ENCODE measurements around the gene SNRPA1.

SNRPA1 gene

DNA sequence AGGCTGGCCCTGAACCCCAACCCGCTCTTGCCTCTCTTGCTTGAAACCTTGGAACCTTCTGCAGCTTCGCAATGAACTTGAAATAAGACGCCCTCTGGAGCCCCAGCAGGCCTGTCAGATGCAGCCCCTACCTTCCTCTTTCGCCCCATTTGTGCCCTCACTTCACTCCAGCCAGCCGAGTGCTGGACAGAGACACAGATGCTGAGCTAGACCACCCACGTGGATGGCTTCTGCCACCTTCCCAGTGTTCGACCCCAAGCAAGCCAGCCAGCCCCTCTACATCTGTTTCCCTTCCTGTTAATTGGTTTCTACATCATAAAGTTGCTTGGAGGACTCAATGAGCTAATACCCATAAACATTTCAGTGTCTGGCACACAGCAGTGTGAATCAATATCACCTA, 23.8 kb upstream of the SNRPA1 start:
- no peak for DNase-seq (ENCODE audit: low read depth)

DNA sequence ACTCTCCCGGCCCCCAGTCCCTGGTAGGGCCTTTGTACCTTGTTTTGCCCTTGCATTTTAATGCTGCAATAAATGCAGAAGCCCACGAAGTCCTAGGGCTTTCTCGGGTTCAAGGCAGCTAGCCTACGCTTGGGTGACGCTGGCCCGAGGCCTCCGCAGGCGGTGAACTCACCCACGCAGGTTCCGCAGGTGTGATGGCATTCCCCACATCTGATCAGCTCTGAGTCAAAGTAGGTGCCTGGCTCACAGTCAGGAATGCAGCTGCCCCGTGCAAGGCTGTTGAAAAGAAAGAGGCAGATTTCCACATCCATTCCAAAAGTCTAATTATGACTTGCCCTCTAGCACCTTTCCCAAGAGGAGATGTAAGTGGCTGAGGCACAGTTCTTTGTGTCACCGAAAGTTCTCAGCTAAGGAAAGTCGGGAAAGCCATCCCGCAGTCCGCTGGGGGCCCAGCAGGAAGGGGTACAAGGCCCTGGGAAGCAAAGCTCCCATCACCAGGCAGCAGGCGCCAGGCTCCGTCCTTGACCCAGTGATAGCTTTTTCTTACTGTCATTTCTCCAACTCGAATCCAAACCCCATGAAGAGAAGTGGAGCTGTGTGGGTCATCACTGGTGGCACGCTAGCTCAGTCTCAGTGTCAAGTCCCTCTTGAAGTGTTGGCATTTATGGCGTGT, 23.2 kb upstream of the SNRPA1 start:
- DNase-seq (ENCODE audit: low read depth), result no peak

DNA sequence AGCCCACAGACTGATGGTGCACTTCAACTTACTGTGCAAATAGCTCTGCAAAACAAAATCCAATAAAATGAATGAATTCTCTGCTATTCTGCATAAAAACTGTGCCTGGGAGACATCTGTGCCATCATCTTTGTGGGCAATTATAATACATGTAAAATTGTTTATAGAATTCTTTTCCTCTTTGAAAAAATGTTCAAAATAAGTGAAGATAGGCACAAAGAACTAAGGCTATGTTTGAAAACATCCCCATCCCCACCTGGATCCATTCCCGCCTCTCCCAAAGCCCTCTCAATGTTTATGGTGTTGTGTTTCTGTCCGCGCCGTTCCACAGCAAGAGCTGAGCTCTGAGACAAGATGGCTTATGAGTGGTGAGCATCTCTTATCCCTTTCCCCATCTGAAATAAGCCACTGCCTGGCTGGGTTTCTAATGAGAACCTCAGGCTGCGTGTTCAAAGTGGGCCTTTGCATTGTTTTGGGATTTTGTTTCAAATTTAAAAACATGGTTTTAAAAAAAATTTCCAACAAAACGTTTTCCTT, 22.4 kb upstream of the SNRPA1 start:
- no peak for DNase-seq (ENCODE audit: low read depth)

DNA sequence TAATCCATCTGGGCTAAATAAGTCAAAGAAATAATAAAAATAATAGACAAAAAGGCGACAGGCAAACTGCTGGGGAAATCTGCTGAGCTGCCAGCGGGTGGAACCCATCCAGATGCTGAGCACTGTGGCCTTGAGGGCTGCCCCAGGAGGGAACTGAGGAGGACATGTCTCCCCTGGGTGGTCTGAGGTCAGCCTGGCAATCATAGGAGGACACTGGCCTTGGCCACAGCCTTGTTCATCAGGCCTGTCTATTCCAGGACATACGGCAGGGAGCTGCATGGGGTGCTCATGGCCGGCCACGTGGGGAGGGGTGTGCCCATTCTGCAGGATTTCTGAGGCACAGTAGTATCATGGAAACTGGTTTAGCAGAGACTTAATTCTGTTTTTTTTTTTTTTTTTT, 21.5 kb upstream of the SNRPA1 start:
- DNase-seq (ENCODE audit: low read depth), result no peak

DNA sequence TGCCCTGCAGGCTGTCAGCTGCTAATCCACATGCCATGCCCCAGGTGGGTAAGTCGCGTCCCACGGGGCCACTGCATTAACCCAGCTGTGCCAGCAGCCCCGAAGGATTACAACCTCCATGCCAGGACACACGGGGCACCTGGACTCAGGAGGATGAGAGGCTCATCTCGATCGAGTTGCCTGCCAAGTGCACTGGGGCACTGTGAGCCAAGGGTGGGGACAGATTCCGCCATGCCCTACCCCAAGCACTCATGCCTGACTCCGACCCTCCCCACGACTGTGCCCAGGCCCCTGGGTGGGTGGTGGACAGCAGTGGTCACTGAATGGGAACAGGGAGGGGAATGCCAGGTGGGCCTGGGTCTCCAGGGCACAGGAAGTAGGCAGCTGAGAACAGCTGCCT, 20.7 kb upstream of the SNRPA1 start:
- DNase-seq (ENCODE audit: low read depth), result no peak

DNA sequence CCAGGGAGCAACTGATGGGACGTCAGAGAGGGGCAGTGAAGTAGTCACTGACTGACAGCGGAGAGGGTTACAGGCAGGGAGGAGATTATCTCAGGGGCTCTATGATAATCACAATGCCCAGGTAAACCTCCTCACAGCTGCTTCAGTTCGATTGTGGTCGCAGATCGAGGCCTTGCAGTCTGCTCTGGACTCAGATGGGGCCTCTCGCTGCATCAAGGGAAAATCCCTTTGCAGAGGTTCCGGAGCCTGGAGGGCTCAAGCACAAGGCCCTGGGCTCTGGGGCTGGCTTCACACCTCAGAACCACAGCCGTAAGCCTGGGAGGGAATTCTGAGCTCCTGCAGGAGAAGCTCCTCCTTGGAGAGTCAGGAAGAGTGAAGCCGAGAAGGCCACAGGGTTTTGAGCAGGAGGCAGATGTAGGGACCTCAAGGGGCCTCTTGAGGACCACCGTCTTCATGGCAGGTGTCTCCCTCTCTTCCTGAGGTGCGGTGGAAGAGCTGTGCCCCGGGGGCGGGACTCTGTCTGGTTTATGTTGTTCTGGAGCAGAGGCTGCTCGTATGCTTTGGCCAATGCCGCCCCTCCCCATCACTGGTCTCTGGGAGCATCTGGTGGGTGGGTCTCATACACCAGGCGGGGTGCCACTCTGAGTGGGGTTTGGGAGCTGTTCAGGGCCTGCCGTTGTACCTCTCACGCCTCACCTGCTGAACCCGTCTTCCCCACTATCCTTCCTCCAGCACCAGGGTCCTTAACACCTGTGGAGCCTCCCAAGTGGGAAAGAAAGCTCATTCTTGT, 19.5 kb upstream of the SNRPA1 start:
- no peak for DNase-seq (ENCODE audit: low read depth)

DNA sequence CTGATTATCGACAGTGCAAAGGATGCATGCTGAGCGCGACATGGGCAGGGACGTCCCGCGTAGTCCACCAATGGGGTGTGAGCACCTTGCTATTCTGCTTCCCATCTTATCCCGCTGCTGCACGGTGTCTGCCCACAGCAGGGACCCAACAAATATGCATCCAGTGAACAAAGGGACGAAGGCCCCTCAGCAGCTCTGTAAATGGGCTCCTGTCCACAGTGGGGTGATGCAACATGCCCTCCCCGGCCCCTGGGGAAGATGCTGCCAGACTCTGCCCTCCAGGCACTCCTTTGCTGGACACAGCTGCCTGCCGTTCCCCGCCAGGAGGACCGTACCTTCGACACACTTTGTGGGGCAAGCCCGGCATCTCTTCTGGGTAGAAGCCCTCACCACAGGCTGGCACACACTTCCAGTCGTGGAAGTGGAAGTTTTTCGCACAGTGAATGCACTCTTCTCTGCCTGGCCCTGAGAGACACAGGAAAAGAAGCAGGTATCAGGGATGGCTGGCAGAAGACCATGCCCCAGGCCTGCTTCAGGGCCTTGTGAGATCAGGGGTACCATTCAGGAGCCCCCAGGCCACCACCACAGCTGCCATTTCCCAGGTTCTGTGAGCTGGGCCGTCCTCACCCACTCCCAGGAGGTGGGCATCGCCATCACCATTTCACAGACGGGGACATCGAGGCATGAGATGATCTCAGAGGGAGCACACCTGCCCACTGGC, 18.2 kb upstream of the SNRPA1 start:
- DNase-seq (ENCODE audit: low read depth), result no peak

DNA sequence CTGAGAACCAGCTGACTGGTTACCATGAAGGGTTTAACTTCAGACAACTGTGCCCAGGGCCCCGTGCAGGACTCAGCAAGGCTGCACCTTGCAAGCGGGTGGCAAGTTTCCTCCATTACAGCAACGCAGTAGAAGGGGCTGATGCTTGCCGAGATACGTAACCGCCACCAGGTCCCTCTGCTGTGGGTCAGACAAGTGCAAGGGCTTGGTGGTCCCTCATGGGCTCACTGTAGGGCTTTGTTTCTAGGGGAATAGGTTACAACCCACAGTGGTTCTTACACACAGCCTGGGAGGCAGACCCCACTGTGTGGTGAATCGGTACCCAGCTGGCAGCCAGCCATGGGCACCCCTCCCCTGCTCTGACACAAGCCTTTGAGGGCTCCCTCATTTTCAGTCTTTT, 15.5 kb upstream of the SNRPA1 start:
- no peak for DNase-seq (ENCODE audit: low read depth)

DNA sequence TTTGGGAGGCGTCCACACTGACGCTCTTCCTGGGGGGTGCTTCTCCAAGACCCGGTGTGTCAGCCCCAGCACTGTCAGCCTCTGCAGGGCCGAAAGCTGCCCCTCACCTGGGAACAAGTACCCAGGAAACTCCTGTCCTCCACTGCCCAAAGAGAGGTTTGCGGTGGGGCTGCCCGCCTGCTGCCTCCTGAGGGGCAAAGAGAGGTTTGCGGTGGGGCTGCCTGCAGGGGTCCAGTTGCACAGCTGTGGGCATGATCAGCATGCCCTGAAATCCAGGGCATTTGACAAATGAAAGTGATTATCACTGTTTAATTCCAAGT, 15.1 kb upstream of the SNRPA1 start:
- no peak for DNase-seq (ENCODE audit: low read depth)

DNA sequence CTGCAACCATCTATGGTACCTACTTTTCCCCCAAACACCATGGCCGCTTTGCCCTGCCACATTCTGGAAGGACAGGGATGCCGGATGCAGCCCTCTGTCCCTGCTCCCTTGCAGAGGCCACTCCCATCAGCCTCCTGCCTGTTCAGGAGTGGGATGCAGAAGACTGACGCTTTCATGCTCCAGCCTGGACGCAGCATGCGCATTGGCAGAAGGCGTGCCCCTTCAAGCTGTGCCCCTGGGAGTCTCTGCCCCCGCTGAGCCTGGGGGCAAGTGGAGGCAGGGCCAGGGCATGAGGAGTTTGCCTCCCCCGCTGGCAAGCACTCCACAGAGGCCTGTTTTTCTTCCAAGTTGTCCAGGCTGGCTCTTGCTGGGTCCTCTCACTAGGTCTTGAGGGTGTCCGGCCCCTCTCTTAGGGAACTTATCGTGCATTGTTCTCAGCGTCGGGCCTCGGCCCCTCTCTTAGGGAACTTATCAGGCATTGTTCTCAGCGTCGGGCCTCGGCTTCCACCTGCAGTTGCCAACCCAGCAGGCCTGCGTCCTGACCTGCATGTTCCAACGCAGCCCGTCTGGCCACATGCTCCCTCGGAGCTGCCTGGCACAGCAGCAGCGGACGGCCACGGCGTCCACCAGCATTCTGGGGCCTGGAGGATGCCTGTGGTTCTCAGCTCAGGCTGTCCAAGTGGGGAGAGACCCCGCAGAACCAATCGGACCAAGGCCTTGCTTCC, 14.6 kb upstream of the SNRPA1 start:
- DNase-seq (ENCODE audit: low read depth), result no peak

DNA sequence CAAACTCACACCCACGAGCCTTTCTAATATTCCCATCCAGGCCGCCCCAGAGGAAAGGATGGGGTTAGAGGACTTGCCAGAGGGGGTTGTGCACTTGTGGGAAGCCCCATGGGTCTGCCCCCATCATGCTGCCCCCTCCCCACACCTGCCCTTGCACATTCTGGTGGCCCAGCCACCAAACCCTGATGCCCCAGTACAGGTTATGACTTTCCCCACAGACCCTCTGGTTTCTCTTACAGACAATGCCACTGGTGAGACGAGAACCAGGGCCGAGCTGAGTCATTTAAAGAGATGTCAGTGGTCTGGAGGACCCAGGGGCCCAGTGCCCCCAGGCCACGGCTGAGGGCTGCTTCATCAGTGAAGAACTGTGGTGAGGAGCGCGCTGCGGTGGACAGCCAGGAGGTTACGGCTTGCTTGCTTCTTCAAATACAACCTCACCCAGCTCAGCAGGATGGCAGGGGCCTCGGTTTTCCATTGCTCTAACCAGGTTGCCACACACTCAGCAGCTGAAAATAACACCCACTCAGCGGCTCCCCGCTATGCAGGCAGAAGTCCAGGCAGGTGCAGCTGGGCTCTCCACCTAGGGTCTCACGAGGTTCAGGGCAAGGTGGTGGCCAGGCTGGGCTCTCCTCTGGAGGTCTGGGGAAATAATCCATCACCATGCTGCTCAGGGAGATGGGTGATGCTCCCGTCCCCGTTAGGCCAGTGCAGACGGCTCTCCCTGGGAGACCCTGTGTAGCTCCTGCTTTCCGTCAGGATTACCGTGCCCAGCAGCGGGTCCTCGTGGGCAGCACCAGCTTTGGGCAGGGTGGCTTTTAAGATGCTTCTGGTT, 13.8 kb upstream of the SNRPA1 start:
- no peak for DNase-seq (ENCODE audit: low read depth)

DNA sequence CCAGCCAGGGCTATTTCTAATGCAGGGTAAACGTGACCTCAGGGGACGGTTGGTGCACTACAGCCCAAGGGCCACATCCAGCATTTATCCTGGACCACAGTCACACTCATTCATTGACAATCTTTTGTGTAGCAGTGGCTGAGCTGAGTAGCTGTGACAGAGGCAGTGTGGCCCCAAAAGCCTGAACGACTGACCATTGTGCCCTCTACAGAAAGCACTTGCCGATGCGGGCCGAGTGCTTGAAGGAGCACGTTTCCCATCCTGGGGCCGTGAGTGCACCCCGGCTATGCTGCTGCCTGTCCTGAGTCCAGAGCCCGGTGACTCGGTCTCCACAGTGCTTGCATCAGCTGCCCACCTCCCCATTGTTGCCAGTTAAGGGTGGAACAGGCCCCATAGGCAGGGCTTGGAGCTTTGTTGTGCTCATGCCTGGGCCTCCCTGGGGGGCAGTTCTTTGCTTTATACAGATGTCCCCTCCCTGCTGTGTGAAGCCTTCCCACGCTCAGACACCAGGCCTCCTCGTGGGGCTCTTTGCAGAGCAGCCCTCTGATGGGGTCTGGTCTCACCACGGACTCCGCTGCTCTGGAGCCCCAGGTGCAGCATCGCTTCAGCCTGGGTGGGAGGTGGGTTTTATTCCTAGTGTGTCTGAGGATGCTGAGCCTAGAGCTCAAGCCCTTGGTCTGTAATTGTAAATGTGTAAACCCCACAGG, 13.0 kb upstream of the SNRPA1 start:
- DNase-seq (ENCODE audit: low read depth), result no peak

DNA sequence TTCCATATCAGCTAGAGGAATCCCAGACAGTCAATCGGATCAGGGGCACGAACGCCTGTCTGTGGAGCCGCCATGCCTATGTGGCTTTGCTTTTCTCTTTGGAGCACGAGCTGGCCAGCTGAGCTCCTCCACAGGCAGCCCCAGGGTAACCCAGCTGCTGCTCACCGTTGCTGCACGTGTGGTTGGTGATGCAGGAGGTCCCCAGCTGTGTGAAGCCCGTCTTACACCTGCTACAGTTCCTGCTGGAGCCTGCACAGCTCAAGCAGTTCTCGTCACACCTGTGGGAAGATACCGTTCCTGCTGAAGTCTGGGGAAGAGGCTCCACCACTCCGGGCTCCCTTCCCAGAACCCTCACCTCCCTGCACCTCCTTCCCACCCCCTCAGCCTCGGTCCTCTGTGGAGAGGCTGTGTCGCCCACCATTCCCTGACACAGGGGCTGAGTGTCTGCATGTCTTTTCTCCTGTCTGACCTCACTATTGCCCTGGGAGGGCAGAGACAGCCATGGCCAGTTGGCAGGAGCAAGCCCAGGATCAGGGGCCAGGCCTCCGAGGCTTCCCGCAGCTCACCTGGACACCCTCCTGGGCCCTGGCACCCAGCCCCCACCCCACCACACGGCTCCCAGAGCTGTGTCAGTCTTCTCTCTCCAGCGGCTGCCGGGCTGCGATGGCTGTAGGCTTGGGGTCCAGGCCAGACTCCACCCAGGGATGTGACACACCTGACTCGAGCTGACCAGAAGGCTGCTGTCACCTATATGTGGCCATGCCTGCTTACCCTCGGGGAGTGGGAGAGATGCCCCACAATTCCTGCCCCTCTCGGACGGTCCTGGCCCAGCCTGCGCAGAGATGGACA, 12.2 kb upstream of the SNRPA1 start:
- DNase-seq (ENCODE audit: low read depth), result no peak

DNA sequence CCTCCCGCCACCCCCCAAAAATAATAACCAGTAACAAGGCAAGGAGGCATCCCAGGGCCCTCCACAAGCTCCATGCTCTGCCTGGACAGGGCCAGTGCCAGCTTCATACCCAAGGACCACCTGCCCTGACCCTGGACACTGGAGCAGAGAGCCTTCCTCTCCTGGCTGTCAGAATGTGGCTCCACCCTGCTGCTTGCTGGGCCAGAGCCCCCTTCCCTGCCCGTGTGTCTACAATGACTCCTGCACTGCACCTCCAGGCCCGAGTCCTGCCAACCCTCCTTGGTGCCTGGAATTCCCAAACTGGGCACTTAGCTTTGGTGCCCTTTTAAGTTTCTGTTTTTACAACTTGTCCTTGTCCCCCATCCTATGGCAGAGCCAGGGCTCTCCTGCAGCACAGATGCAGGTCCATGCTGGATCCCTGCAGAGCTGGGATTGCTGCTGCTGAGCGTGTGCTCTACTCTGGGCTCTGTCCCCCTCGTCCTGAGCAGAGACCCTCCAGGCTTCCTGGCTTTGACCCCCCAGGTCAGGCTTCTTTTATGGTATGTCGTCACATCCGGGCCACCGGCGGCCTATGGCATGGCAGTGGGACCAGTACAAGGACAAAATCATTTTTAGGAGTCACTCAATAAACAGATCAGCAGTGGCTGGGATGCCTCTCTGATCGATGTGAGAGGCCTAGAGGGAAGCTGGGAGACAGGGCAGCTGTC, 11.4 kb upstream of the SNRPA1 start:
- no peak for DNase-seq (ENCODE audit: low read depth)

DNA sequence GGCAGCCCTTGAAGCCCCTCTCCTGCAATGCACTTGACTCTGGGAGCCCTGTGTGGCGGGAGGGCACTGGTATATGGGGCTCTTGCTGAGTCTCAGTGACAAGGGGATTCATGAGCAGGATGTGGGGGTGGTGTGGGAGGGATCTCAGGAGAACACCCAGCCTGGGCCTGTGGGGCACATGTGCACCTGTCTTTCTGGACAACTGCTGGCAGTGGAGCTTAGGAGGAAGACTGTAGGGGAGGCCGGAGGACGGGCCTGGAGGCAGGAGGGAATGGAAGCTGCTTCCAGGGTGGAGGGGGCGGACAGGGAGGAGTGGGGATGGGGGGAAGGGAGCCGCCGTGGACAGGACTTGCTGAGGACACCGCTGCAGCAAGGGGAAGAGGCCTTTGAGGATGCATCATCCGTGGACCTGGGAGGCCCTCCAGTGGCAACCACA, 10.8 kb upstream of the SNRPA1 start:
- no peak for DNase-seq (ENCODE audit: low read depth)

DNA sequence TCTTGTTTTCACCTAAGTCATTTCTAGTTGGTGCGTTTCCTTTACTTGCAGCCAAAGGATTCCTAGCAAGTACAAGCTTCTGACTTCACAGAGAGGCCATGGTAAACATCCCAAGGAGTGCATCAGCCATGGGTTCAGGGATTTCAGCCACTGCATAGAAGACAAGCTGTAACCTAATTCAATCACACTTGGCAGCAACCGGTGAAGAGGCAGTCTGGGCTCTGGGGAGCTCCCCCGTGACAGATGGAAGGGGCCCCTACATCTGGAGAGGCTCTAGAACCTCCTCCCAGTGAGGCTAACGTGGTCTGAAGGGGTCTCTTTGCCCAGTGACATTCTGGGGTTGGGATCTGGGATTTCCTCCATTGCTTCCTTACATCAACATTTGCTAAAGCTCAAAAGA, 8.4 kb upstream of the SNRPA1 start:
- no peak for DNase-seq (ENCODE audit: low read depth)

DNA sequence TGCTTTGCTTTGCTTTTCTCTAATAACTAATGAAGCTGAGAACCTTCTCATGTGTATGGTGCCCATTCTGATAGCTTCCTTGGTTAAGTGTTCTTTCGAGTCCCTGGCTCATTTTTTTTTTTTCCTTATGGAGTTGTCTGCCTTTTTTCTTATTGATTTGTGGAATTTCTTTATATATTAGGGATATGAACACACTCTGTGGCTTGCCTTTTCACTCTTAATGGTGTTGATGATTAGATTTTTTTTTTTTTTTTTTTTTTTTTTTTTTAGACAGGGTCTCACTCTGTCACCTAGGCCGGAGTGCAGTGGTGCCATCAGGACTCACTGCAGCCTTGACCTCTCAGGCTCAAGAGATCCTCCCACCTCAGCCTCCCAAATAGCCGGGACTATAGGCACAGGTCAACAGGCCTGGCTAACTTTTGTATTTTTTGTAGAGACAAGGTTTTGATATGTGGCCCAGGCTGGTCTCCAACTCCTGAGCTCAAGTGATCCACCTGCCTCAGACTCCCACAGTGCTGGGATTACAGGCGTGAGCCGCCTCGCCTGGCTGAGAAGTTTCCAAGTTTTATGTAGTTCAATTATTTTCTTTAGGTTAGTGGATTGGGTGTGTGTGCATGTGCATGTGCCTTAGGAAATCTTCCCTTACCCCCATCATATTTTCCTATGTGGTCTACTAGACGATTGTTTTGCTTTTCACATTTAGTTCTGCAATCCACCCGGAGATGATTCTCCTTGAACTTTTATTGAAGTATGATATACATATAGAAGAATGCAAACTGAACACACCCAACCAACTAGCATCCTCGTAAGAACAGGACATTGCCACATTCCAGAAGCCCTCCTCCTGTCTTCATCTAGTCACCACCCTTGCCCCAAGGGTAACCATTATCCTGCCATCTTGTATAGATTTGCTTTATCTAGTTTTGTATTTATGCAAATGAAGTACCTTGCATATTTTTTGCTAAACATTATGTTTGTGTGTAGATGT, 1.7 kb upstream of the SNRPA1 start:
- no peak for DNase-seq (ENCODE audit: low read depth)

DNA sequence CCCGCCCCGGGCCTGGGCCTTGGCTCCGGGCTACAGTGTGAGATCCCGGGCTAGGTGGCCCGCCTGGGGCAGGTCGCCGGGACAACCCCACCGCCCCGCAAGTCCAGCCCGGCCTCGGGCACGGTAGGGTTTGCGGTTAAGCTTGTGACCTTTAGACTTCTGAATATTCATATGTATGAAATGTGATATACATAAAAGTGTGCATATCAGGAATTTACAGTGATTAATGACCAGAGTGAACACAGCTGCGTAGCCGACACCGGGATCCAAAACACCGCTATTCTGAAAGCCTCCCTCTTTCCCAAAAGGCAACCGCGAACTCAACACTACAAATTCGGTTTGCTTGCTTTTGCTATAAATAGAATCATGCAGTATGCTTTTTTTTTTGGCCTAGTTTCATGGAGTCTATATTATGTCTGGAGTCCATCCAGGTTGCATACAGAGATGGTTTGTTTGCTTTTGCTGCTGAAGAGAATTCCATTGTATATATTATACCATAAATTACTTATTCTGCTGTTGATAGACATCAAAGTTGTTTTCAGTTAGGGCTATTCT, 636 bp upstream of the SNRPA1 start:
- no peak for DNase-seq (ENCODE audit: low read depth)
